GM23338 (cell line): ENCODE measurements around the gene COX7B.

Experiments used
- CREB1 ChIP-seq: fragments of 250-450 bp; sonication (Bioruptor Pico); IDR thresholded peaks from 2 replicates; pipeline ENCODE4 v1.5.0; 2020; ENCODE audit warnings: low read depth, mild to moderate bottlenecking, moderate library complexity
- CTCF ChIP-seq, 2 experiments: fragments of 200-600 bp in 1 of 2; sonication (generic) in 1 of 2; conservative IDR thresholded peaks; 2 replicates each; pipeline versions ENCODE4 v1.5.1 to v1.6.1; 2016 to 2017; ENCODE audit warnings: antibody characterized with exemption in 2 of 2, low read depth in 2 of 2, mild to moderate bottlenecking in 2 of 2, moderate library complexity in 1 of 2
- ETS1 ChIP-seq: IDR thresholded peaks from 2 replicates; pipeline ENCODE4 v1.6.1; 2016; ENCODE audit warnings: antibody characterized with exemption
- EZH2 ChIP-seq: fragments of 200-600 bp; sonication (generic); IDR thresholded peaks from one replicate; pipeline ENCODE4 v1.8.0; 2017; ENCODE audit warnings: antibody characterized with exemption, mild to moderate bottlenecking, low read depth; ENCODE audit not compliant: unreplicated experiment
- EZH2phosphoT487 ChIP-seq: fragments of 200-600 bp; sonication (generic); IDR thresholded peaks from one replicate; pipeline ENCODE4 v1.8.1; 2018; ENCODE audit warnings: antibody characterized with exemption; ENCODE audit not compliant: unreplicated experiment
- JUNB ChIP-seq: IDR thresholded peaks from one replicate; pipeline ENCODE4 v1.6.1; 2016; ENCODE audit warnings: antibody characterized with exemption; ENCODE audit not compliant: unreplicated experiment
- NANOG ChIP-seq: IDR thresholded peaks from 2 replicates; pipeline ENCODE4 v1.6.1; 2016; ENCODE audit warnings: antibody characterized with exemption, borderline replicate concordance
- POLR2AphosphoS5 ChIP-seq: IDR thresholded peaks from 2 replicates; pipeline ENCODE4 v1.6.1; 2016; ENCODE audit warnings: antibody characterized with exemption, low read depth
- STAT1 ChIP-seq: IDR thresholded peaks from one replicate; pipeline ENCODE4 v1.6.1; 2016; ENCODE audit warnings: antibody characterized with exemption; ENCODE audit not compliant: unreplicated experiment
- ZNF114 ChIP-seq: fragments of 250-450 bp; sonication (Bioruptor Pico); IDR thresholded peaks from 2 replicates; pipeline ENCODE4 v1.5.0; 2020; ENCODE audit warnings: mild to moderate bottlenecking, moderate library complexity
- ZNF331 ChIP-seq: fragments of 250-450 bp; sonication (Bioruptor Pico); IDR thresholded peaks from 2 replicates; pipeline ENCODE4 v1.5.0; 2020; ENCODE audit warnings: low read depth, mild to moderate bottlenecking, moderate library complexity
- TF ChIP-seq, protein P1 (sequence below): IDR thresholded peaks from one replicate; pipeline ENCODE4 v1.6.1; 2018; ENCODE audit warnings: antibody characterized with exemption; ENCODE audit not compliant: unreplicated experiment

GRCh38 chrX:77922787-77923186 lies 23.5 kb downstream of the COX7B start:
- TF ChIP-seq CTCF (conservative IDR thresholded peaks at IDR 0.05; ENCODE audit: low read depth in 2 of 2) (no peak), POLR2AphosphoS5 (no peak), EZH2 (no peak), JUNB (no peak), CREB1 (no peak), EZH2phosphoT487 (no peak), ETS1 (no peak), ZNF331 (CRISPR knock-in tag) (no peak), STAT1 (no peak), ZNF114 (CRISPR knock-in tag) (no peak), NANOG (no peak)
- TF ChIP-seq, protein P1, sequence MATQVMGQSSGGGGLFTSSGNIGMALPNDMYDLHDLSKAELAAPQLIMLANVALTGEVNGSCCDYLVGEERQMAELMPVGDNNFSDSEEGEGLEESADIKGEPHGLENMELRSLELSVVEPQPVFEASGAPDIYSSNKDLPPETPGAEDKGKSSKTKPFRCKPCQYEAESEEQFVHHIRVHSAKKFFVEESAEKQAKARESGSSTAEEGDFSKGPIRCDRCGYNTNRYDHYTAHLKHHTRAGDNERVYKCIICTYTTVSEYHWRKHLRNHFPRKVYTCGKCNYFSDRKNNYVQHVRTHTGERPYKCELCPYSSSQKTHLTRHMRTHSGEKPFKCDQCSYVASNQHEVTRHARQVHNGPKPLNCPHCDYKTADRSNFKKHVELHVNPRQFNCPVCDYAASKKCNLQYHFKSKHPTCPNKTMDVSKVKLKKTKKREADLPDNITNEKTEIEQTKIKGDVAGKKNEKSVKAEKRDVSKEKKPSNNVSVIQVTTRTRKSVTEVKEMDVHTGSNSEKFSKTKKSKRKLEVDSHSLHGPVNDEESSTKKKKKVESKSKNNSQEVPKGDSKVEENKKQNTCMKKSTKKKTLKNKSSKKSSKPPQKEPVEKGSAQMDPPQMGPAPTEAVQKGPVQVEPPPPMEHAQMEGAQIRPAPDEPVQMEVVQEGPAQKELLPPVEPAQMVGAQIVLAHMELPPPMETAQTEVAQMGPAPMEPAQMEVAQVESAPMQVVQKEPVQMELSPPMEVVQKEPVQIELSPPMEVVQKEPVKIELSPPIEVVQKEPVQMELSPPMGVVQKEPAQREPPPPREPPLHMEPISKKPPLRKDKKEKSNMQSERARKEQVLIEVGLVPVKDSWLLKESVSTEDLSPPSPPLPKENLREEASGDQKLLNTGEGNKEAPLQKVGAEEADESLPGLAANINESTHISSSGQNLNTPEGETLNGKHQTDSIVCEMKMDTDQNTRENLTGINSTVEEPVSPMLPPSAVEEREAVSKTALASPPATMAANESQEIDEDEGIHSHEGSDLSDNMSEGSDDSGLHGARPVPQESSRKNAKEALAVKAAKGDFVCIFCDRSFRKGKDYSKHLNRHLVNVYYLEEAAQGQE: no peak
